ENCODE results near the gene BRPF1.

Gene BRPF1, protein sequence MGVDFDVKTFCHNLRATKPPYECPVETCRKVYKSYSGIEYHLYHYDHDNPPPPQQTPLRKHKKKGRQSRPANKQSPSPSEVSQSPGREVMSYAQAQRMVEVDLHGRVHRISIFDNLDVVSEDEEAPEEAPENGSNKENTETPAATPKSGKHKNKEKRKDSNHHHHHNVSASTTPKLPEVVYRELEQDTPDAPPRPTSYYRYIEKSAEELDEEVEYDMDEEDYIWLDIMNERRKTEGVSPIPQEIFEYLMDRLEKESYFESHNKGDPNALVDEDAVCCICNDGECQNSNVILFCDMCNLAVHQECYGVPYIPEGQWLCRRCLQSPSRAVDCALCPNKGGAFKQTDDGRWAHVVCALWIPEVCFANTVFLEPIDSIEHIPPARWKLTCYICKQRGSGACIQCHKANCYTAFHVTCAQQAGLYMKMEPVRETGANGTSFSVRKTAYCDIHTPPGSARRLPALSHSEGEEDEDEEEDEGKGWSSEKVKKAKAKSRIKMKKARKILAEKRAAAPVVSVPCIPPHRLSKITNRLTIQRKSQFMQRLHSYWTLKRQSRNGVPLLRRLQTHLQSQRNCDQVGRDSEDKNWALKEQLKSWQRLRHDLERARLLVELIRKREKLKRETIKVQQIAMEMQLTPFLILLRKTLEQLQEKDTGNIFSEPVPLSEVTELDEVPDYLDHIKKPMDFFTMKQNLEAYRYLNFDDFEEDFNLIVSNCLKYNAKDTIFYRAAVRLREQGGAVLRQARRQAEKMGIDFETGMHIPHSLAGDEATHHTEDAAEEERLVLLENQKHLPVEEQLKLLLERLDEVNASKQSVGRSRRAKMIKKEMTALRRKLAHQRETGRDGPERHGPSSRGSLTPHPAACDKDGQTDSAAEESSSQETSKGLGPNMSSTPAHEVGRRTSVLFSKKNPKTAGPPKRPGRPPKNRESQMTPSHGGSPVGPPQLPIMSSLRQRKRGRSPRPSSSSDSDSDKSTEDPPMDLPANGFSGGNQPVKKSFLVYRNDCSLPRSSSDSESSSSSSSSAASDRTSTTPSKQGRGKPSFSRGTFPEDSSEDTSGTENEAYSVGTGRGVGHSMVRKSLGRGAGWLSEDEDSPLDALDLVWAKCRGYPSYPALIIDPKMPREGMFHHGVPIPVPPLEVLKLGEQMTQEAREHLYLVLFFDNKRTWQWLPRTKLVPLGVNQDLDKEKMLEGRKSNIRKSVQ (N-terminal part only)

GRCh38 chr3:9731206-9732079 lies at the start of gene BRPF1:
TSS of gene BRPF1 (plus strand) at chr3:9731735. CDS start at chr3:9734141, 2,406 bp downstream.
- H3K4me3 ChIP-seq (ENCODE audit: low read depth, low read length), result peak within 1 kb of the TSS; percentile 86
- TF ChIP-seq, protein P1, sequence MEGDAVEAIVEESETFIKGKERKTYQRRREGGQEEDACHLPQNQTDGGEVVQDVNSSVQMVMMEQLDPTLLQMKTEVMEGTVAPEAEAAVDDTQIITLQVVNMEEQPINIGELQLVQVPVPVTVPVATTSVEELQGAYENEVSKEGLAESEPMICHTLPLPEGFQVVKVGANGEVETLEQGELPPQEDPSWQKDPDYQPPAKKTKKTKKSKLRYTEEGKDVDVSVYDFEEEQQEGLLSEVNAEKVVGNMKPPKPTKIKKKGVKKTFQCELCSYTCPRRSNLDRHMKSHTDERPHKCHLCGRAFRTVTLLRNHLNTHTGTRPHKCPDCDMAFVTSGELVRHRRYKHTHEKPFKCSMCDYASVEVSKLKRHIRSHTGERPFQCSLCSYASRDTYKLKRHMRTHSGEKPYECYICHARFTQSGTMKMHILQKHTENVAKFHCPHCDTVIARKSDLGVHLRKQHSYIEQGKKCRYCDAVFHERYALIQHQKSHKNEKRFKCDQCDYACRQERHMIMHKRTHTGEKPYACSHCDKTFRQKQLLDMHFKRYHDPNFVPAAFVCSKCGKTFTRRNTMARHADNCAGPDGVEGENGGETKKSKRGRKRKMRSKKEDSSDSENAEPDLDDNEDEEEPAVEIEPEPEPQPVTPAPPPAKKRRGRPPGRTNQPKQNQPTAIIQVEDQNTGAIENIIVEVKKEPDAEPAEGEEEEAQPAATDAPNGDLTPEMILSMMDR (IDR thresholded peaks at IDR 0.05; ENCODE audit: borderline replicate concordance, insufficient read depth, low read depth, low read length), result no peak

DNA sequence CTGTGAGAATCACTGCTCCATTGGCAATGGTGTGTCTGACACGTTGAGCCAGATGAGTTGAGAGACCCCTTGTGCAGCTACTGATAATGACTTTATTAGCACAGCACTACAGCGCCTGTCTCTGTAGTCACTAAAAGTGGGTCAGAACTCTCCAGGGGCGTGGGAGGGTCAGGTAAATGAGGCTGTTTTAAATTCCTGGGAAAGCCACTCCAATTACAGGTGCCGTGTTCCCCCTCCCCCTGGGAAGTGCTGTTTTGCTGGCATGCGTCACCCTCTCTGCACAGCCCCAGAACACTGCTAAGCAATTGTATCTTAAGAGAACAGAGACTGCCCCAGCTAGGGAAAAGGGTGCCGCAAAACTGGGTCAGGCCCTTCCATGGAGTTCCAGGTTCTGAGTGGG lies 49.4 kb upstream of the BRPF1 start:
- TF ChIP-seq, protein P1 (IDR thresholded peaks at IDR 0.05; ENCODE audit: borderline replicate concordance, insufficient read depth, low read depth, low read length), result no peak
- no peak overlapping the region for H3K4me3 ChIP-seq (ENCODE audit: low read depth, low read length)

DNA sequence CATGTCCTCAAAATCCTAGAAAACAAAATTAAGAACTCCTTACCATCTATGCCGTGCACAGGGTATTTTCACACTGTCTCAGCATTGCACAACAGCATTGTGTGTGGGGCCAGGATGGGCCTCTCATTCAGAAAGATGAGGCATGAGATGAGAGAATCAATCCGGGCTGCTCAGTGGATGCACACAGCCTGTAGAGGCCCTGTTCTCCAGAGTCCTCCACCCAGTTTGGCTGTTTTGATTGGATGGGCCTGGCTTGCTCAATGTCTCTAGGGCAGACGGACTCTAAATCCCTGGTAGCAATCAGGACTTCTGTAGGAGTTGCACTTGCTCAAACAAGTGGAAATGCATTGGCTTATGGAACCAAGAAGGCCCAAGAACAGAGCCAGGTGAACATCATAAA lies 48.1 kb upstream of the BRPF1 start:
- no peak overlapping the region for H3K4me3 ChIP-seq (ENCODE audit: low read depth, low read length)
- TF ChIP-seq, protein P1 (IDR thresholded peaks at IDR 0.05; ENCODE audit: borderline replicate concordance, insufficient read depth, low read depth, low read length), result no peak

GRCh38 chr3:9685216-9686049 lies 46.1 kb upstream of the BRPF1 start:
- no peak overlapping the region for H3K4me3 ChIP-seq (ENCODE audit: low read depth, low read length)
- TF ChIP-seq, protein P1 (IDR thresholded peaks at IDR 0.05; ENCODE audit: borderline replicate concordance, insufficient read depth, low read depth, low read length), result no peak

- H3K4me3 ChIP-seq (ENCODE audit: low read depth, low read length), result no peak overlapping the region
- TF ChIP-seq, protein P1 (IDR thresholded peaks at IDR 0.05; ENCODE audit: borderline replicate concordance, insufficient read depth, low read depth, low read length), result no peak
These were observed 45.4 kb upstream of the BRPF1 start for GRCh38 chr3:9686050-9686550.

All from GM12875 (cell line).